GM10266 (cell line): ENCODE data around the gene TMEM63A.
"Not testable (repeated sequence)": the region's sequence is repeated elsewhere in the genome, so short reads cannot be mapped to it uniquely, and the experiment has no call there.

Experiments used
- DNase-seq: peaks from one replicate; pipeline ENCODE4 v3.0.0; 2012; ENCODE audit errors: extremely low spot score
- CTCF ChIP-seq: IDR thresholded peaks from 2 replicates; pipeline ENCODE4 v1.5.1; 2012; ENCODE audit warnings: mild to moderate bottlenecking, low read depth; ENCODE audit not compliant: control insufficient read depth, insufficient read depth; ENCODE audit errors: missing control alignments

Gene TMEM63A

GRCh38 chr1:225815526-225816178, 66.5 kb downstream of the TMEM63A start:
- no peak for DNase-seq
- no peak for TF ChIP-seq CTCF

GRCh38 chr1:225815090-225815489, 67.1 kb downstream of the TMEM63A start:
- not testable (repeated sequence) for DNase-seq

- no peak for TF ChIP-seq CTCF
- no peak for DNase-seq
These were observed 67.8 kb downstream of the TMEM63A start for GRCh38 chr1:225814381-225814780.

GRCh38 chr1:225813214-225813964, 68.8 kb downstream of the TMEM63A start:
- no peak for TF ChIP-seq CTCF
- no peak for DNase-seq

GRCh38 chr1:225812488-225813213, 69.5 kb downstream of the TMEM63A start:
- DNase-seq = no peak
- no peak for TF ChIP-seq CTCF

- peak; percentile 11 for TF ChIP-seq CTCF
- DNase-seq = no peak
These were observed 70.3 kb downstream of the TMEM63A start for GRCh38 chr1:225811622-225812487.

- DNase-seq = not testable (repeated sequence)
These were observed 71.3 kb downstream of the TMEM63A start for GRCh38 chr1:225810579-225811538.
